GM18873 (cell line): ENCODE data around the gene PLIN4.
"Not testable (repeated sequence)": the region's sequence is repeated elsewhere in the genome, so short reads cannot be mapped to it uniquely, and the experiment has no call there.

Experiments used
- ATAC-seq: cut with Tn5 transposase; IDR thresholded peaks from one replicate; pipeline ENCODE4 v1.9.1; 2021; ENCODE audit warnings: mild to moderate bottlenecking, moderate library complexity, moderate number of reproducible peaks; ENCODE audit not compliant: unreplicated experiment, low FRiP score

PLIN4 gene

GRCh38 chr19:4547303-4548237 lies 29.3 kb upstream of the PLIN4 start:
- ATAC-seq, result no peak

- ATAC-seq, result no peak
Observed at GRCh38 chr19:4543842-4544647, 25.8 kb upstream of the PLIN4 start.

GRCh38 chr19:4542896-4543841 lies 24.9 kb upstream of the PLIN4 start:
- ATAC-seq, result no peak

GRCh38 chr19:4541806-4542145 lies 23.5 kb upstream of the PLIN4 start:
- ATAC-seq, result not testable (repeated sequence)

GRCh38 chr19:4541114-4541805 lies 23.0 kb upstream of the PLIN4 start:
- ATAC-seq, result no peak

- no peak for ATAC-seq
Observed at GRCh38 chr19:4539693-4540581, 21.7 kb upstream of the PLIN4 start, which contains the start of gene LRG1. TSS of gene LRG1 (minus strand) at chr19:4540036. CDS start at chr19:4540013, 23 bp downstream.

- no peak for ATAC-seq
Observed at GRCh38 chr19:4539169-4539692, 20.9 kb upstream of the PLIN4 start.

- no peak for ATAC-seq
Observed at GRCh38 chr19:4538601-4538954, 20.3 kb upstream of the PLIN4 start.

- ATAC-seq, result no peak
Observed at GRCh38 chr19:4537953-4538600, 19.8 kb upstream of the PLIN4 start.

GRCh38 chr19:4536798-4537197 lies 18.5 kb upstream of the PLIN4 start:
- ATAC-seq, result no peak

- no peak for ATAC-seq
Observed at GRCh38 chr19:4534836-4535658, 16.8 kb upstream of the PLIN4 start, which contains the start of gene PLIN5. TSS of gene PLIN5 (minus strand) at chr19:4535224. CDS start at chr19:4534074, 1,150 bp downstream.

GRCh38 chr19:4533835-4534424 lies 15.6 kb upstream of the PLIN4 start:
- no peak for ATAC-seq

- ATAC-seq, result no peak
Observed at GRCh38 chr19:4533334-4533733, 15.0 kb upstream of the PLIN4 start.

- ATAC-seq, result no peak
Observed at GRCh38 chr19:4531562-4532165, 13.4 kb upstream of the PLIN4 start.

- no peak for ATAC-seq
Observed at GRCh38 chr19:4529924-4530522, 11.7 kb upstream of the PLIN4 start.

GRCh38 chr19:4528843-4529242 lies 10.6 kb upstream of the PLIN4 start:
- ATAC-seq, result no peak
